Keratinocyte (primary cell): Measurements from ENCODE around the gene KIF14.

Experiments used
- CTCF ChIP-seq, 3 experiments: IDR thresholded peaks in 1 of 3; conservative IDR thresholded peaks in 1 of 3; optimal IDR thresholded peaks in 1 of 3; 2 replicates in 2 of 3; 3 replicates in 1 of 3; pipeline versions ENCODE3 to v1.5.1; 2011; ENCODE audit warnings: low read length in 3 of 3, mild to moderate bottlenecking in 3 of 3, moderate library complexity in 2 of 3, control low read depth in 1 of 3, inconsistent platforms in 1 of 3; ENCODE audit not compliant: insufficient read depth in 2 of 3; ENCODE audit errors: extremely low read depth in 1 of 3
- EZH2 ChIP-seq: IDR thresholded peaks from one replicate; pipeline ENCODE4 v1.6.1; 2012; ENCODE audit warnings: inconsistent platforms, mild to moderate bottlenecking, low read length, moderate library complexity

- no peak for TF ChIP-seq CTCF (optimal IDR thresholded peaks at IDR 0.05 in 1 of 3, IDR thresholded peaks at IDR 0.05 in 1 of 3, conservative IDR thresholded peaks at IDR 0.05 in 1 of 3; ENCODE audit: extremely low read depth in 1 of 3, insufficient read depth in 2 of 3, low read length in 3 of 3)
- no peak for TF ChIP-seq EZH2
These were observed 99.8 kb downstream of the KIF14 start for GRCh38 chr1:200520735-200521134.
